B cell (primary cell): ENCODE measurements around the gene BMP10.

Experiments used
- CTCF ChIP-seq: fragments of 200-600 bp; IDR thresholded peaks from one replicate; pipeline ENCODE4 v1.8.0; 2022; ENCODE audit warnings: antibody characterized with exemption, mild to moderate bottlenecking
- EZH2 ChIP-seq: IDR thresholded peaks from 2 replicates; pipeline ENCODE4 v1.6.1; 2012; ENCODE audit warnings: borderline replicate concordance, low read depth, mild to moderate bottlenecking, moderate library complexity, low read length; ENCODE audit not compliant: insufficient read depth, poor library complexity, severe bottlenecking

DNA sequence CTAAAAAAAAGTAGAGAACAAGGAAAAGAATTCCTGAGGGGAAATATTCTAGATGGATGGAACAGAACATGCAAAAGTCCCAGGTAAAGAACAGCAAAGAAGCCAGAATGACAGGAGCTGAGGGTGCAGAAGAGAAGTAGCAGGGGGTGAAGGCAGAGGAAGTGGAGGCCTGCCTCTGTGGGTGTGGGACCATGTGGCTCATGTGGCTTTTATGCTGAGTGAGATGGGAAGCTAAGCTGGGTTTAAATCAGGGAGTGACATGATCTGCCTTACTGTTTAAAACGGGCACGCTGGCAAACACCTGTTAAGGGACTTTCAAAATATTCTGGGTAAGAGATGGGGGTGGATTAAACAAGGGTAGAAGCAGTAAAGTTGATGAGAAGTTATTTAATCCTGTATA, 41.5 kb upstream of the BMP10 start:
- no peak for TF ChIP-seq CTCF
- no peak for TF ChIP-seq EZH2
